GM18498 (cell line): ENCODE data around the gene ACTL6A.
"Not testable (repeated sequence)": the region's sequence is repeated elsewhere in the genome, so short reads cannot be mapped to it uniquely, and the experiment has no call there.

Experiments
- ATAC-seq: cut with Tn5 transposase; IDR thresholded peaks from one replicate; pipeline ENCODE4 v1.9.1; 2021; ENCODE audit warnings: mild to moderate bottlenecking, moderate library complexity; ENCODE audit not compliant: unreplicated experiment

Gene ACTL6A

GRCh38 chr3:179562591-179563270, at the start of gene ACTL6A:
TSS of gene ACTL6A (plus strand) at chr3:179562926. CDS start at chr3:179563093, 167 bp downstream.
- ATAC-seq: peak; percentile 97

- no peak for ATAC-seq
Measured at GRCh38 chr3:179513862-179514261, 48.9 kb upstream of the ACTL6A start.

- ATAC-seq: not testable (repeated sequence)
Measured at GRCh38 chr3:179516461-179517251, 46.1 kb upstream of the ACTL6A start.

GRCh38 chr3:179526482-179526881, 36.2 kb upstream of the ACTL6A start:
- ATAC-seq: no peak

- no peak for ATAC-seq
Measured at GRCh38 chr3:179526989-179527391, 35.7 kb upstream of the ACTL6A start.

GRCh38 chr3:179528772-179529171, 34.0 kb upstream of the ACTL6A start:
- ATAC-seq: no peak

GRCh38 chr3:179531576-179531975, 31.1 kb upstream of the ACTL6A start:
- no peak for ATAC-seq

- ATAC-seq: no peak
Measured at GRCh38 chr3:179533274-179533673, 29.5 kb upstream of the ACTL6A start.

- no peak for ATAC-seq
Measured at GRCh38 chr3:179536256-179536655, 26.5 kb upstream of the ACTL6A start.

GRCh38 chr3:179541094-179541493, 21.6 kb upstream of the ACTL6A start:
- ATAC-seq: no peak

- ATAC-seq: no peak
Measured at GRCh38 chr3:179541596-179541995, 21.1 kb upstream of the ACTL6A start.

GRCh38 chr3:179542375-179542774, 20.4 kb upstream of the ACTL6A start:
- no peak for ATAC-seq

- ATAC-seq: no peak
Measured at GRCh38 chr3:179544981-179545645, 17.6 kb upstream of the ACTL6A start.

- no peak for ATAC-seq
Measured at GRCh38 chr3:179546814-179547241, 15.9 kb upstream of the ACTL6A start.

- ATAC-seq: no peak
Measured at GRCh38 chr3:179551349-179552105, 11.2 kb upstream of the ACTL6A start.

- ATAC-seq: no peak
Measured at GRCh38 chr3:179558742-179559364, 3.9 kb upstream of the ACTL6A start.

- ATAC-seq: no peak
Measured at GRCh38 chr3:179560791-179561190, 1.9 kb upstream of the ACTL6A start.

- peak; percentile 61 for ATAC-seq
Measured at GRCh38 chr3:179563271-179563783, 601 bp downstream of the ACTL6A start.

- no peak for ATAC-seq
Measured at GRCh38 chr3:179565496-179565895, 2.8 kb downstream of the ACTL6A start.

GRCh38 chr3:179580992-179581391, 18.3 kb downstream of the ACTL6A start:
- no peak for ATAC-seq
